ENCODE data around the gene ACSF2.
"Not testable (repeated sequence)": the region's sequence is repeated elsewhere in the genome, so short reads cannot be mapped to it uniquely, and the experiment has no call there.

ACSF2 gene

GRCh38 chr17:50412188-50412732 lies 13.8 kb upstream of the ACSF2 start:
- no peak for DNase-seq (ENCODE audit: low read depth)

GRCh38 chr17:50414808-50415207 lies 11.2 kb upstream of the ACSF2 start:
- no peak for DNase-seq (ENCODE audit: low read depth)

GRCh38 chr17:50419577-50419976 lies 6.4 kb upstream of the ACSF2 start:
- not testable (repeated sequence) for DNase-seq (ENCODE audit: low read depth)

- DNase-seq (ENCODE audit: low read depth): no peak
Observed at GRCh38 chr17:50420419-50421112, 5.5 kb upstream of the ACSF2 start.

- DNase-seq (ENCODE audit: low read depth): no peak
Observed at GRCh38 chr17:50421308-50422051, 4.5 kb upstream of the ACSF2 start.

- DNase-seq (ENCODE audit: low read depth): no peak
Observed at GRCh38 chr17:50422738-50423137, 3.3 kb upstream of the ACSF2 start.

- no peak for DNase-seq (ENCODE audit: low read depth)
Observed at GRCh38 chr17:50423553-50424159, 2.4 kb upstream of the ACSF2 start.

- no peak for DNase-seq (ENCODE audit: low read depth)
Observed at GRCh38 chr17:50424246-50424995, 1.6 kb upstream of the ACSF2 start.

GRCh38 chr17:50424996-50425681 lies 879 bp upstream of the ACSF2 start:
- no peak for DNase-seq (ENCODE audit: low read depth)

- DNase-seq (ENCODE audit: low read depth): no peak
Observed at GRCh38 chr17:50426472-50426782, 409 bp downstream of the ACSF2 start.

- no peak for DNase-seq (ENCODE audit: low read depth)
Observed at GRCh38 chr17:50426814-50427787, 1.1 kb downstream of the ACSF2 start.

GRCh38 chr17:50428126-50428525 lies 2.1 kb downstream of the ACSF2 start:
- not testable (repeated sequence) for DNase-seq (ENCODE audit: low read depth)

- no peak for DNase-seq (ENCODE audit: low read depth)
Observed at GRCh38 chr17:50428831-50429424, 2.9 kb downstream of the ACSF2 start.

- no peak for DNase-seq (ENCODE audit: low read depth)
Observed at GRCh38 chr17:50429793-50430192, 3.8 kb downstream of the ACSF2 start.

- DNase-seq (ENCODE audit: low read depth): no peak
Observed at GRCh38 chr17:50430821-50431618, 5.0 kb downstream of the ACSF2 start.

- DNase-seq (ENCODE audit: low read depth): no peak
Observed at GRCh38 chr17:50432125-50432762, 6.2 kb downstream of the ACSF2 start.

- no peak for DNase-seq (ENCODE audit: low read depth)
Observed at GRCh38 chr17:50437409-50437808, 11.4 kb downstream of the ACSF2 start.

- DNase-seq (ENCODE audit: low read depth): no peak
Observed at GRCh38 chr17:50439008-50439407, 13.0 kb downstream of the ACSF2 start.

Data from stimulated activated CD8-positive, alpha-beta memory T cell treated with anti-CD3 and anti-CD28 coated beads, Interleukin-15, amount 100 ng/mL, for 1 hour (primary cell).